Frontal cortex (tissue), 4 donors: ENCODE results near the gene ANKRD34A. TPM values are rescaled to one million over a fixed set of nuclear protein-coding genes. Genes with fewer than 3 reads are reported as not detected.

Experiments
- DNase-seq, 2 donors: peaks; one replicate each; pipeline ENCODE4 v3.0.0; 2012; ENCODE audit warnings: low spot score in 2 of 2
- FAIRE-seq: peaks from 2 replicates; lab custom pipeline; 2012; peaks lifted over from hg19 to GRCh38; lab: Jason Lieb, UNC
- total RNA-seq: library from RNA; depleted of rRNA; stranded (reverse); fragments of >200 nt; gene quantifications from one replicate; pipeline ENCODE4 v1.2.3, GENCODE V29; 2014
- donor health status: control.
- donor health status: control.
- donor health status: control.

ANKRD34A gene
- total RNA-seq, 1 donor from 2014 or later: 1.6 TPM

DNA sequence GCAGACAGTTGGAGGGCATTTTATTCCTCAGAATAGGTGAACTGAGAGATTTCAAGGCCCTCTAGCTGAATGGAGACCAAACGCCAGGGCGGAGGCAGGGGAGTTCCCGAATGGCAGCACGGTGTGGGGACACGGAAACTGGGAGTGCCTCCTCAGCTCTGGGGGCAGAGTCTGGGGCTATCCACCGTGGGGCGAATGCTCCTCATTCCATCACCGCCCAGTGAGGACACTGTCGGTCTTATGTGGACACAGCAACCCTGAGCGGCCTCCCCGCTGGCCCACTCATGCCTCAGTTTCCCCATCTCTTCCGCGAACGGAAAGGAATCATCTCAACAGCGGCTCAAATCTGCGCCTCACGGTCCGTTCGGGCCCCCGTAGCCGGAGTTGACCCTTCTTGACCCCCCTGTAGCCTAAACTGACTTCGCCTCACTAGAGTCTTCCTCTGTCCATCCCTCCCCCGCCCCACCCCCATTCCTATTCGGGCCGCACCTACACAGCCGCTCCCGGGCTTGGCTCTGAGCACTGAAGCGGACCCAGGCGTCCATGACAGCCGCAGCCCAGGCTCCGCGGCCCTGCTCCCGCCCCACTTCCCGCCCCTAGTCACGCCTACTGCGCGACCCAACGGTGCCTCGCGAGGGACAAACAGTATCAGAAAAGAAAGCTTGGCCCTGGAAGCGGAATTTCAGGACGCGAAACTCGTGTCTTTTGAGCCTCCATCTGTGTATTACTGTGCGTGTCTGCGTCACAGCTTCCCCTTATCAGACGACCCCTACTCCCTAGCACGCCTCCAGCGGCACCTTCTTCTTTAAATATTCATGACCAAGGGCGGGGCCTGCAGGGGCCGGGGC is 46.0 kb downstream of the ANKRD34A start, which contains the start of gene PEX11B:
Gene PEX11B (minus strand): TSS at position 574 of the 848 bp plus-strand sequence. CDS start 29 bp downstream, at position 545.
- FAIRE-seq: no peak
- peak; percentile 81 to 85 for DNase-seq

DNA sequence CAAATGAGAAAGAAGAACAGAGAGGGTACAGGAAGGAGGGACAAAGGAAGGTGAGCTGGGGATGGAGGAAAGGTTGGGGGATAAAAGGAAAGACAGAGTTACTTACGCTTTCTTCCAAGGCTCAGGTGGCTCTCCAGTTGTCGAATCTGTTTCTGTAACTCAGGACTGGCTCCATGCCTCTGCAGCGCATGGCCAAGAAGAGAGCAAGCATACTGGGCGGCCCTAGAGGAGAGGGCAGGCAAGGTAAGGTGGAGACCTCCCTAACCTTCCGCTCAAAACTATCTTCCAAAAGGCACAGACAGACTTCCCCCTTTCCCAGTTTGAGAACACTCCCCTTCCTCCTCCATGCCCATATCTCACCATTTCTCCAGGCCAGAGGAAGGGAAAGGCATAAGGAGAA is 46.8 kb downstream of the ANKRD34A start:
- DNase-seq (no peak), FAIRE-seq (no peak)

DNA sequence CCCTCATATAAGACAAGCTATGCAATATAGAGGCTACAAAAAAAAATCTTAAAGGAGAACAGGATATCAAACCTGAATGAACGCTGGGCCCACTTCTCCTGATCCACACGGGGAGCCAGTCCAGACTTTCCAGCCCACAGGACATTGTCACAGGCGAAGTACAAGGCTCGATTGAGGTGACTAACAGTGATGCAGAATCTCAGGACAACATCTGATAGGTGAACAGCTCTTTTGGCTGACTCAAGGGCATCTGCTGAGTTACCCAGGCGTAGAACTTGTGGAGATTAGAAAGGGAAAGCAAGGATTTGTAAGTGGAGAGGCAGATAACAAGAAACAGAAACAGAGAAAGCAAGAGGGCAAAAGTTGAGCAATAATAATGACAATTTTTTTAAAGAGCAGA is 47.6 kb downstream of the ANKRD34A start:
- no peak for FAIRE-seq
- no peak for DNase-seq

- DNase-seq (no peak), FAIRE-seq (no peak)
These were observed 52.2 kb downstream of the ANKRD34A start for GRCh38 chr1:145912128-145912641.

Other genes with a start within 250 kb of the ANKRD34A start
- not detected for gene CD160, start 245.1 kb downstream of the ANKRD34A start, total RNA-seq
- gene RNF115, start 140.5 kb downstream of the ANKRD34A start, total RNA-seq: 26.5 TPM
- 30.6 TPM for gene POLR3C, start 140.4 kb downstream of the ANKRD34A start, total RNA-seq
- gene NUDT17, start 118.9 kb downstream of the ANKRD34A start, total RNA-seq: 2.4 TPM
- gene PIAS3, start 105.5 kb downstream of the ANKRD34A start, total RNA-seq: 6.1 TPM
- gene ANKRD35, start 78.7 kb downstream of the ANKRD34A start, total RNA-seq: 0.82 TPM
- 0.82 TPM for gene ITGA10, start 54.5 kb downstream of the ANKRD34A start, total RNA-seq
- gene PEX11B, start 45.9 kb downstream of the ANKRD34A start, total RNA-seq: 35.5 TPM
- gene RBM8A, start 37.1 kb downstream of the ANKRD34A start, total RNA-seq: 81.1 TPM
- gene LIX1L, start 6.6 kb downstream of the ANKRD34A start, total RNA-seq: 17.1 TPM
- gene POLR3GL, start 115 bp upstream of the ANKRD34A start, total RNA-seq: 14.7 TPM
- 125 TPM for gene TXNIP, start 32.0 kb upstream of the ANKRD34A start, total RNA-seq
- not detected for gene HJV, start 57.2 kb upstream of the ANKRD34A start, total RNA-seq
- 0.41 TPM for gene NBPF10, start 180.2 kb upstream of the ANKRD34A start, total RNA-seq